Fibroblast of lung (primary cell): ENCODE measurements around the gene BLZF1. TPM values are rescaled to one million over a fixed set of nuclear protein-coding genes. Genes with fewer than 3 reads are reported as not detected.

Experiments used
- DNase-seq, 2 donors: peaks; one replicate each; pipeline versions ENCODE4 v3.0.0 to v3.0.0-alpha.2; 2010; ENCODE audit warnings: low read depth in 2 of 2
- H2AFZ ChIP-seq: 2 replicates; pipeline ENCODE4 v1.5.1; 2012; ENCODE audit warnings: low read length, control low read depth, inconsistent platforms
- H3K27ac ChIP-seq: 2 replicates; pipeline ENCODE4 v1.5.1; 2011; ENCODE audit warnings: low read length, control low read depth; ENCODE audit not compliant: insufficient read depth
- H3K27me3 ChIP-seq: 2 replicates; pipeline ENCODE4 v1.5.1; 2011; ENCODE audit warnings: mild to moderate bottlenecking, low read length; ENCODE audit not compliant: control insufficient read depth, insufficient read depth
- H3K36me3 ChIP-seq: 2 replicates; pipeline ENCODE4 v1.5.1; 2011; ENCODE audit warnings: low read length; ENCODE audit not compliant: control insufficient read depth, insufficient read depth
- H3K4me1 ChIP-seq: 2 replicates; pipeline ENCODE4 v1.5.1; 2011; ENCODE audit warnings: low read length; ENCODE audit not compliant: control insufficient read depth, insufficient read depth; ENCODE audit errors: extremely low read depth
- H3K4me2 ChIP-seq: 2 replicates; pipeline ENCODE4 v1.5.1; 2011; ENCODE audit warnings: low read length, control low read depth; ENCODE audit not compliant: insufficient read depth; ENCODE audit errors: extremely low read depth
- H3K4me3 ChIP-seq, 4 experiments: fragments of 200-600 bp in 1 of 4; sonication (generic) in 1 of 4; replicated peaks in 1 of 4; 2 replicates each; pipeline ENCODE4 v1.5.1; 2011 to 2016; ENCODE audit warnings: low read length in 4 of 4, low read depth in 3 of 4, mild to moderate bottlenecking in 3 of 4, control low read depth in 2 of 4, inconsistent platforms in 1 of 4, mixed read lengths in 1 of 4; ENCODE audit not compliant: insufficient read depth in 1 of 4; ENCODE audit errors: control extremely low read depth in 1 of 4
- H3K79me2 ChIP-seq: 2 replicates; pipeline ENCODE4 v1.5.1; 2012; ENCODE audit warnings: mild to moderate bottlenecking, low read length, inconsistent platforms; ENCODE audit not compliant: control insufficient read depth, insufficient read depth
- H3K9ac ChIP-seq: 2 replicates; pipeline ENCODE4 v1.5.1; 2011; ENCODE audit warnings: mild to moderate bottlenecking, low read length, control low read depth; ENCODE audit not compliant: insufficient read depth
- H3K9me3 ChIP-seq: 2 replicates; pipeline ENCODE4 v1.5.1; 2012; ENCODE audit warnings: low read depth, low read length; ENCODE audit not compliant: control insufficient read depth, insufficient read depth
- H4K20me1 ChIP-seq: 2 replicates; pipeline ENCODE4 v1.5.1; 2011; ENCODE audit warnings: low read length; ENCODE audit not compliant: control insufficient read depth, insufficient read depth; ENCODE audit errors: extremely low read depth
- EZH2 ChIP-seq: IDR thresholded peaks from 2 replicates; pipeline ENCODE4 v1.5.1; 2012; ENCODE audit warnings: low read length, control low read depth, mild to moderate bottlenecking; ENCODE audit errors: missing control alignments
- polyA minus RNA-seq: library from RNA; depleted of rRNA, polyadenylated mRNA; stranded (reverse); fragments of >200 nt; gene quantifications from 2 replicates; pipeline ENCODE4 v1.2.3, GENCODE V29; 2011; ENCODE audit warnings: low replicate concordance
- polyA plus RNA-seq, 2 donors: library from polyadenylated mRNA; depleted of rRNA in 1 of 2; stranded (reverse) in 1 of 2; unstranded in 1 of 2; fragments of >200 nt; gene quantifications; 2 replicates each; pipeline ENCODE4 v1.2.1, GENCODE V29; 2011 to 2012; ENCODE audit warnings: missing spikeins in 1 of 2
- total RNA-seq: library from RNA; depleted of rRNA; stranded (reverse); fragments of >200 nt; gene quantifications from 2 replicates; pipeline ENCODE4 v1.2.1, GENCODE V29; 2014
- TF ChIP-seq, protein P1 (sequence below), 2 donors: IDR thresholded peaks in 1 of 2; conservative IDR thresholded peaks in 1 of 2; 1 replicate in 1 of 2; 2 replicates in 1 of 2; pipeline ENCODE4 v1.5.1; 2011 to 2012; ENCODE audit warnings: low read length in 2 of 2, control low read depth in 1 of 2, inconsistent platforms in 1 of 2, low read depth in 1 of 2, mild to moderate bottlenecking in 1 of 2

The BLZF1 gene, protein sequence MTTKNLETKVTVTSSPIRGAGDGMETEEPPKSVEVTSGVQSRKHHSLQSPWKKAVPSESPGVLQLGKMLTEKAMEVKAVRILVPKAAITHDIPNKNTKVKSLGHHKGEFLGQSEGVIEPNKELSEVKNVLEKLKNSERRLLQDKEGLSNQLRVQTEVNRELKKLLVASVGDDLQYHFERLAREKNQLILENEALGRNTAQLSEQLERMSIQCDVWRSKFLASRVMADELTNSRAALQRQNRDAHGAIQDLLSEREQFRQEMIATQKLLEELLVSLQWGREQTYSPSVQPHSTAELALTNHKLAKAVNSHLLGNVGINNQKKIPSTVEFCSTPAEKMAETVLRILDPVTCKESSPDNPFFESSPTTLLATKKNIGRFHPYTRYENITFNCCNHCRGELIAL
- total RNA-seq (23.9 and 27.1 TPM in 2 replicates), polyA plus RNA-seq (23.2 and 28.0 TPM in 2 replicates), polyA minus RNA-seq (1.7 TPM in 1 of 2 replicates, not detected in the other)
- polyA plus RNA-seq (2012), result 16.9 and 18.6 TPM in 2 replicates

DNA sequence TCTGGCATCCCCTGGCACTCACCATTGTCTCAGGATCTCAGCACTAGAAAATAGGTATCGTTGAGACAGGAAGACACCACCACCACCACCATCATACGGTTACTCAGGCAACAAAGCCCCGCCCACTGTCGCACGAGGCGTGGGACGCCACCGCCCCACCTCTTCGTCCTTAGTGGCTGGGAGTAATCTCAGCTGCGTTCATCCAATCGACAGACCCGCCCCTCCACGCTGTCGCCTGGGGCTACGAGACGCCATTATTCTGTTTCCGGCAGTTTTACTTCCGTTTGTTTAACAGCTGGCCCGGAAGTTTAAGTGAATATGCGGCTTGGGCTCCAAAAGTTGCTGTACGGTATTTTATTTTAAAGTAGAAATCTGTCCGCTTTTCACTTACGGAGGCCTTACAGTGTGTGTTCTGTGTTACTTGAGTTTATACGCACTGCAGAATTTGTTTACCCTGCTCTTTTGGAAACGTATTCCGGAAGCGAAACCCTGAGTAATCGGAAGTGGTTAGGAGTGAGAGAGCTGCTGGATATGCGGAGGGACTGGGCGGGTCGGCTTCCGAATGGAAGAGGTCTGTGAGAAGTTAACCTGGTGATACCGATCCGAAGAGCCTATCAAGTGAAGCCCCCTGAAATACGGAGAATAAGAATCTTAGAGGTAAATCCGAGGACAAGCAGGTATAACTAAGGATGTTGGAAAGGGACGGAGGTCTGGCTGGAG lies at the start of gene BLZF1, which contains the start of gene NME7:
Gene BLZF1 (plus strand): TSS at position 510 of the 720 bp plus-strand sequence. CDS start 1,328 bp downstream, outside the sequence.
Gene NME7 (minus strand): TSS at position 112 of the 720 bp plus-strand sequence. CDS start 87 bp downstream, at position 25.
- peaks cover 6% of the 10 kb centered on the region for H3K4me1 ChIP-seq
- peak within 1 kb of the TSS; percentile 95 for H2AFZ ChIP-seq
- H3K4me3 ChIP-seq, result peak within 1 kb of the TSS; percentile 74 to 100 (median 96)
- peaks cover 33% of the 10 kb centered on the region for H3K79me2 ChIP-seq
- no peaks in the 10 kb centered on the region for H3K27me3 ChIP-seq
- TF ChIP-seq EZH2, result no peak
- TF ChIP-seq, protein P1, sequence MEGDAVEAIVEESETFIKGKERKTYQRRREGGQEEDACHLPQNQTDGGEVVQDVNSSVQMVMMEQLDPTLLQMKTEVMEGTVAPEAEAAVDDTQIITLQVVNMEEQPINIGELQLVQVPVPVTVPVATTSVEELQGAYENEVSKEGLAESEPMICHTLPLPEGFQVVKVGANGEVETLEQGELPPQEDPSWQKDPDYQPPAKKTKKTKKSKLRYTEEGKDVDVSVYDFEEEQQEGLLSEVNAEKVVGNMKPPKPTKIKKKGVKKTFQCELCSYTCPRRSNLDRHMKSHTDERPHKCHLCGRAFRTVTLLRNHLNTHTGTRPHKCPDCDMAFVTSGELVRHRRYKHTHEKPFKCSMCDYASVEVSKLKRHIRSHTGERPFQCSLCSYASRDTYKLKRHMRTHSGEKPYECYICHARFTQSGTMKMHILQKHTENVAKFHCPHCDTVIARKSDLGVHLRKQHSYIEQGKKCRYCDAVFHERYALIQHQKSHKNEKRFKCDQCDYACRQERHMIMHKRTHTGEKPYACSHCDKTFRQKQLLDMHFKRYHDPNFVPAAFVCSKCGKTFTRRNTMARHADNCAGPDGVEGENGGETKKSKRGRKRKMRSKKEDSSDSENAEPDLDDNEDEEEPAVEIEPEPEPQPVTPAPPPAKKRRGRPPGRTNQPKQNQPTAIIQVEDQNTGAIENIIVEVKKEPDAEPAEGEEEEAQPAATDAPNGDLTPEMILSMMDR (conservative IDR thresholded peaks at IDR 0.05 in 1 of 2, IDR thresholded peaks at IDR 0.05 in 1 of 2; ENCODE audit: low read depth in 1 of 2, low read length in 2 of 2), result no peak
- DNase-seq, result peak; percentile 96 to 97
- peaks cover 2% of the 10 kb centered on the region for H4K20me1 ChIP-seq
- no peaks in the 10 kb centered on the region for H3K9me3 ChIP-seq
- peak within 1 kb of the TSS; percentile 96 for H3K4me2 ChIP-seq
- peaks cover 10% of the 10 kb centered on the region for H3K36me3 ChIP-seq
- peak within 1 kb of the TSS; percentile 96 for H3K27ac ChIP-seq
- peak within 1 kb of the TSS; percentile 84 for H3K9ac ChIP-seq

- Histone ChIP-seq H3K4me2 (no peak overlapping the region), H3K27me3 (no peaks in the 10 kb centered on the region), H3K79me2 (no peaks in the 10 kb centered on the region), H2AFZ (no peak overlapping the region), H3K4me1 (no peaks in the 10 kb centered on the region), H3K27ac (no peak overlapping the region), H3K36me3 (no peaks in the 10 kb centered on the region), H3K9ac (no peak overlapping the region), H3K4me3 (no peak overlapping the region), H4K20me1 (no peaks in the 10 kb centered on the region), H3K9me3 (no peaks in the 10 kb centered on the region)
- DNase-seq, result no peak
- TF ChIP-seq, protein P1 (conservative IDR thresholded peaks at IDR 0.05 in 1 of 2, IDR thresholded peaks at IDR 0.05 in 1 of 2; ENCODE audit: low read depth in 1 of 2, low read length in 2 of 2), result no peak
- TF ChIP-seq EZH2, result no peak
Measured at GRCh38 chr1:169318536-169319244, 49.3 kb upstream of the BLZF1 start.
